ENCODE results near the gene KCNIP1. TPM values are rescaled to one million over a fixed set of nuclear protein-coding genes. Genes with fewer than 3 reads are reported as not detected.

KCNIP1 gene
- total and polyA plus RNA-seq, 2 of the 13 experiments (the other 11 are each of a cell fraction or from before 2014, with no cell fraction given): not detected

DNA sequence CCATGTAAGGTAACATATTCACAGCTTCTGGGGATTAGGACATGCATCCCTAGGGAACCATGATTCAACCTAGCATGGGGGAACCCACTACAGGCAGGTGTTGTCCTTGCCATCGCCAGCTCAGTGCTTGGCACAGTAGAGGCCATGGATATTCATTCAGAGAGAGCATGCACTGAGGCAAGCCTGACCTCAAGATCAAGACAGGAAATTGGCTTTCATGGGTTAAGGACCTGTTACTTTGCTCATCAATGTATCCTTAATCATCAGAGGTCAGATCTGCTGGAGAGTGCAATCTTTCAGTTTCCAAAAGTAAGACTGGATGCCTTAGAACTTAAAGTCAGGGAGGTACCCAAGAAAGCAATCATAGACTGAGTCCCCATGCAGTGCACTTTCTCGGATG, 84.0 kb downstream of the KCNIP1 start:
- 0 out of 5 replicates have a peak, but pooled peaks cover 0 to 11% of the 10 kb centered on the region in 2 experiments for H3K27me3 ChIP-seq (ENCODE audit: control insufficient read depth in 1 of 2, insufficient read depth in 2 of 2, low read length in 2 of 2)
- in situ Hi-C loops (cut with HindIII; ENCODE audit: extremely low pct_ligation_motif_present, low pct_unique_long_range_greater_than_20kb): no loop called here
- H3K79me2 ChIP-seq (ENCODE audit: insufficient read depth, low read length): no peaks in the 10 kb centered on the region
- no peaks in the 10 kb centered on the region for H4K20me1 ChIP-seq (ENCODE audit: insufficient read depth, low read length)
- no TSS peak for BruUV-seq (replicated peaks)
- 10% methylated on average over 2 of the region's 2 CpGs for WGBS (ENCODE audit: low lambda C conversion rate)
- H3K9ac ChIP-seq (ENCODE audit: insufficient read depth, low read depth, low read length): no peak overlapping the region
- FAIRE-seq (no peak), DNase-seq (ENCODE audit: low spot score) (no peak), ATAC-seq (no peak)
- POLR2A ChIA-PET: no interaction called here
- H3K4me2 ChIP-seq (ENCODE audit: low read depth, low read length): no peak overlapping the region
- no peaks in the 10 kb centered on the region for H3K36me3 ChIP-seq (replicated peaks in 1 of 2; ENCODE audit: control insufficient read depth in 1 of 2, insufficient read depth in 2 of 2, low read length in 2 of 2)
- TF ChIP-seq THYN1 (CRISPR knock-in tag; IDR thresholded peaks at IDR 0.05; ENCODE audit: borderline replicate concordance, low read depth): no peak
- no peak for TF ChIP-seq RBM22 (optimal IDR thresholded peaks at IDR 0.05; ENCODE audit: low read length)
- no peak for TF ChIP-seq ZNF30 (CRISPR knock-in tag; IDR thresholded peaks at IDR 0.05)
- no peak for TF ChIP-seq RORA (CRISPR knock-in tag; IDR thresholded peaks at IDR 0.05)
- no peak for TF ChIP-seq ZNF121 (CRISPR knock-in tag; IDR thresholded peaks at IDR 0.05)
- TF ChIP-seq, protein P1, sequence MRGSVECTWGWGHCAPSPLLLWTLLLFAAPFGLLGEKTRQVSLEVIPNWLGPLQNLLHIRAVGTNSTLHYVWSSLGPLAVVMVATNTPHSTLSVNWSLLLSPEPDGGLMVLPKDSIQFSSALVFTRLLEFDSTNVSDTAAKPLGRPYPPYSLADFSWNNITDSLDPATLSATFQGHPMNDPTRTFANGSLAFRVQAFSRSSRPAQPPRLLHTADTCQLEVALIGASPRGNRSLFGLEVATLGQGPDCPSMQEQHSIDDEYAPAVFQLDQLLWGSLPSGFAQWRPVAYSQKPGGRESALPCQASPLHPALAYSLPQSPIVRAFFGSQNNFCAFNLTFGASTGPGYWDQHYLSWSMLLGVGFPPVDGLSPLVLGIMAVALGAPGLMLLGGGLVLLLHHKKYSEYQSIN (CRISPR knock-in tag; IDR thresholded peaks at IDR 0.05; ENCODE audit: borderline replicate concordance): no peak
- TF ChIP-seq ZNF260 (CRISPR knock-in tag; IDR thresholded peaks at IDR 0.05; ENCODE audit: borderline replicate concordance, low read depth): no peak
- no peak for TF ChIP-seq RARA (CRISPR knock-in tag; IDR thresholded peaks at IDR 0.05)
- no peak for TF ChIP-seq ZBTB7B (CRISPR knock-in tag; IDR thresholded peaks at IDR 0.05)
- TF ChIP-seq STAG1 (CRISPR knock-in tag; IDR thresholded peaks at IDR 0.05): no peak
- no peak for TF ChIP-seq NRL (CRISPR knock-in tag; IDR thresholded peaks at IDR 0.05; ENCODE audit: borderline replicate concordance)
- no peak for TF ChIP-seq KAT7 (CRISPR knock-in tag; IDR thresholded peaks at IDR 0.05; ENCODE audit: borderline replicate concordance)
- TF ChIP-seq, protein P2, sequence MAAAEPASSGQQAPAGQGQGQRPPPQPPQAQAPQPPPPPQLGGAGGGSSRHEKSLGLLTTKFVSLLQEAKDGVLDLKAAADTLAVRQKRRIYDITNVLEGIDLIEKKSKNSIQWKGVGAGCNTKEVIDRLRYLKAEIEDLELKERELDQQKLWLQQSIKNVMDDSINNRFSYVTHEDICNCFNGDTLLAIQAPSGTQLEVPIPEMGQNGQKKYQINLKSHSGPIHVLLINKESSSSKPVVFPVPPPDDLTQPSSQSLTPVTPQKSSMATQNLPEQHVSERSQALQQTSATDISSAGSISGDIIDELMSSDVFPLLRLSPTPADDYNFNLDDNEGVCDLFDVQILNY (CRISPR knock-in tag; conservative IDR thresholded peaks at IDR 0.05): no peak
- no peak for TF ChIP-seq PRMT3 (CRISPR knock-in tag; IDR thresholded peaks at IDR 0.05; ENCODE audit: borderline replicate concordance, low read depth)
- intact Hi-C loops (cut with micrococcal nuclease; ENCODE audit: unreplicated experiment): no loop called here
- no peak overlapping the region for H3K27ac ChIP-seq (ENCODE audit: extremely low read length, insufficient read depth, low read length)
- H3K9me3 ChIP-seq (ENCODE audit: low read length): no peaks in the 10 kb centered on the region
- no peak overlapping the region for H3K4me3 ChIP-seq (replicated peaks in 1 of 3; ENCODE audit: insufficient read depth in 1 of 3, low read depth in 2 of 3, low read length in 3 of 3)
- CTCF ChIA-PET (ENCODE audit: low intra/inter-chr PET ratio, low total read pairs): no interaction called here
- H2AFZ ChIP-seq (ENCODE audit: low read length): no peak overlapping the region
- no peaks in the 10 kb centered on the region for H3K4me1 ChIP-seq (ENCODE audit: insufficient read depth, low read length)

Measured in HepG2 (cell line).